GM13976 (cell line): ENCODE measurements around the gene ECSIT.
"Not testable (repeated sequence)": the region's sequence is repeated elsewhere in the genome, so short reads cannot be mapped to it uniquely, and the experiment has no call there.

Source experiments
- DNase-seq: peaks from one replicate; pipeline ENCODE4 v3.0.0; 2012; ENCODE audit warnings: low spot score
- in situ Hi-C: fragments of 300-500 bp; cut with MboI; formaldehyde crosslinking; loops from one replicate; pipeline ENCODE4 v1.12.0; 2022; ENCODE audit warnings: low sequenced_read_pairs, mixed read lengths, inconsistent platforms; ENCODE audit not compliant: unreplicated experiment
- TF ChIP-seq, protein P1 (sequence below): IDR thresholded peaks from 2 replicates; pipeline ENCODE4 v1.5.1; 2012; ENCODE audit warnings: borderline replicate concordance, mild to moderate bottlenecking; ENCODE audit not compliant: insufficient read depth; ENCODE audit errors: extremely low read depth, missing control alignments, control extremely low read depth

ECSIT gene, protein sequence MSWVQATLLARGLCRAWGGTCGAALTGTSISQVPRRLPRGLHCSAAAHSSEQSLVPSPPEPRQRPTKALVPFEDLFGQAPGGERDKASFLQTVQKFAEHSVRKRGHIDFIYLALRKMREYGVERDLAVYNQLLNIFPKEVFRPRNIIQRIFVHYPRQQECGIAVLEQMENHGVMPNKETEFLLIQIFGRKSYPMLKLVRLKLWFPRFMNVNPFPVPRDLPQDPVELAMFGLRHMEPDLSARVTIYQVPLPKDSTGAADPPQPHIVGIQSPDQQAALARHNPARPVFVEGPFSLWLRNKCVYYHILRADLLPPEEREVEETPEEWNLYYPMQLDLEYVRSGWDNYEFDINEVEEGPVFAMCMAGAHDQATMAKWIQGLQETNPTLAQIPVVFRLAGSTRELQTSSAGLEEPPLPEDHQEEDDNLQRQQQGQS

DNA sequence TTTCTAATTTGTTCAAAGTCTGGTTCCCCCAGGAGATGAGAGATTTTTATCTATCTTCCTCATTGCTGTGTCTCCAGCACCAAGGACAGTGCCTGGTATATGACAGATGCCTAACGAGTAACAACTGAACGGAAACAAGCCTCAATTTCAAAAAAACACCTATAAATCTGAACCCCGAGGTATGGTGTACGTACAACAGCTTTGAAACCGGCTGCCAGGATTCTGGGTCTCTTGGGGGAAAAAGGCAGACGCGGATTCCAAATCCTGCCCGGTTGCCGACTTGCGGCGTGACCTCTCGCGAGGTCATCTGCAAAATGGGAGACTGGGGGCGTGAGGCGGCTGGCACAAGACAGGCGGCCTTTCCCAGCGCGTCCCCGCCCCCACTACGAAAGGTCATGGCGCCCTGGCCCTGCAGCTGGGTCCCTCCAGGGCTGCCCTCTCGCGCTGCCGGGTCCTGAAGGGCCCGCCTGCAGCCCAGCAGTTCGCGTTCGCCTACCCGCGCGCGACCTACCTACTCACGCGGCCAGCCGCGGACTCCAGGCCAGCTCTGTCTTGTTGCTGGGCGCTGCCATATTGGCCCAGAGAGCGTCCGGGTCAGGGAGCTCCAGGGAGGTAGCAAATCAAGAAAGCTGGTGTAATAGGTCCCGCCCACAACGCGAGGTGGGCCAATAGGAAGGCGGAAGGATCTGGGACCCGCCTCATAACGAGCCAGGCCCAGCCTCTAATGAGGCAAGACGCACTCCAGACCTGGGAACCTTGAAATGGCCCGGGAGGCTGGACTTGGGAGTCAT lies at the start of gene ECSIT:
ECSIT (minus strand) TSS at position 584 of the 791 bp plus-strand sequence. CDS start 9,964 bp downstream, outside the sequence.
- peak; percentile 98 for DNase-seq
- TF ChIP-seq, protein P1, sequence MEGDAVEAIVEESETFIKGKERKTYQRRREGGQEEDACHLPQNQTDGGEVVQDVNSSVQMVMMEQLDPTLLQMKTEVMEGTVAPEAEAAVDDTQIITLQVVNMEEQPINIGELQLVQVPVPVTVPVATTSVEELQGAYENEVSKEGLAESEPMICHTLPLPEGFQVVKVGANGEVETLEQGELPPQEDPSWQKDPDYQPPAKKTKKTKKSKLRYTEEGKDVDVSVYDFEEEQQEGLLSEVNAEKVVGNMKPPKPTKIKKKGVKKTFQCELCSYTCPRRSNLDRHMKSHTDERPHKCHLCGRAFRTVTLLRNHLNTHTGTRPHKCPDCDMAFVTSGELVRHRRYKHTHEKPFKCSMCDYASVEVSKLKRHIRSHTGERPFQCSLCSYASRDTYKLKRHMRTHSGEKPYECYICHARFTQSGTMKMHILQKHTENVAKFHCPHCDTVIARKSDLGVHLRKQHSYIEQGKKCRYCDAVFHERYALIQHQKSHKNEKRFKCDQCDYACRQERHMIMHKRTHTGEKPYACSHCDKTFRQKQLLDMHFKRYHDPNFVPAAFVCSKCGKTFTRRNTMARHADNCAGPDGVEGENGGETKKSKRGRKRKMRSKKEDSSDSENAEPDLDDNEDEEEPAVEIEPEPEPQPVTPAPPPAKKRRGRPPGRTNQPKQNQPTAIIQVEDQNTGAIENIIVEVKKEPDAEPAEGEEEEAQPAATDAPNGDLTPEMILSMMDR = no peak
- in situ Hi-C loops = no loop called here

DNA sequence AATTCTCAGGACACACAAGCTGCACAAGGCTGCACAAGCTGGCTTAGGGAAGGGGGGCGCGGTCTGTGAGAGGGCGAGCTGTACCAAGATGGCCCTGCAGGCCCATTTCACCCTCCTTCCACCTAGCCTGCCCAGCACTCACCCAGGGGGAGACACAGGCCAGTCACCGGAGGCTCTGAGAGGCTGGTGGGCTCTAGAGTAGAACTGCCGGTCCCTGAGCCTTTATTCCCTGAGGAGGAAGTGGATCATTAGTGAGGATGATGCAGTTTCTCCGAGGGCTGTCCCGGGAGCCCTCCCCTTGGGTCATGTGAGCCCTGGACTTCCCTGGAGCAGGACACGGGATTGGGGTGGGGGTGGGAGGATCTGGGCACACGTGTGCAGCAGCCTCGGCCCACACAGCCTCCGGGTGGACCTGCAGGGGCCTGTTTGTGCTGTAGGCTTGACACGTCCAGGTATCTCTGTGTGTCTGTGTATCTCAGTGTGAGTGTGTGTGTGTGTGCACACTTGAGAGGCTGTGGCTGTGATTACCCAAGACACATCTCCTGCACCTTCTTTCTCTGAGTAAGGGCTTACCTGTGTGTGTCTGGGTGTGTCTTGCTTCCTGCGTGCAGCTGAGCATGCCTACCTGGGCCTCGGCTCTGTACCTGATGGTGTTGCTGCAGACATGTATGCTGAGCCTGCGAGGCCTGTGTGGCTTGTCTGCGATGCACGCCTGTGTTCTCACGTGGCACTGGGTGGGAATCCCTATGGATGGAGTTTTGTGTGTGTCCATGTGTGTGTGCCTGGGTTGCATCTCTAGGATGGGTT lies 48.7 kb upstream of the ECSIT start, which contains the start of gene ACP5:
ACP5 (minus strand) TSS at position 195 of the 807 bp plus-strand sequence. CDS start 328 bp downstream, outside the sequence.
- TF ChIP-seq, protein P1 = no peak
- no peak for DNase-seq
- in situ Hi-C loops = no loop called here

DNA sequence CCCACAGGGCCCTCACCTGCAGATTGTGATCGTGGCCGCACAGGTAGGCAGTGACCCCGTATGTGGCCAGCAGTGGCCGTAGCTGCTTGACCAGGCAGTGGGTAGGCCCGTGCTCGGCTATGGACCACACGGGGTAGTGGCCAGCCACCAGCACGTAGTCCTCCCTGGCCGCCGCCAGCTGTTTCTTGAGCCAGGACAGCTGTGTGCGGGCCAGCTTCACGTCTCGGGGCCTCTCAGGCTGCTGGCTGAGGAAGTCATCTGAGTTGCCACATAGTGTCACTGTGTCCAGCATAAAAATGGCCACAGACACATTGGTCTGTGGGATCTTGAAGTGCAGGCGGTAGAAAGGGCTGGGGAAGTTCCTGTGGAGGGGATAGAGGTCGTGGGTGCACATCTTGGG lies 47.3 kb upstream of the ECSIT start:
- DNase-seq = no peak
- TF ChIP-seq, protein P1 = no peak
- in situ Hi-C loops = no loop called here

DNA sequence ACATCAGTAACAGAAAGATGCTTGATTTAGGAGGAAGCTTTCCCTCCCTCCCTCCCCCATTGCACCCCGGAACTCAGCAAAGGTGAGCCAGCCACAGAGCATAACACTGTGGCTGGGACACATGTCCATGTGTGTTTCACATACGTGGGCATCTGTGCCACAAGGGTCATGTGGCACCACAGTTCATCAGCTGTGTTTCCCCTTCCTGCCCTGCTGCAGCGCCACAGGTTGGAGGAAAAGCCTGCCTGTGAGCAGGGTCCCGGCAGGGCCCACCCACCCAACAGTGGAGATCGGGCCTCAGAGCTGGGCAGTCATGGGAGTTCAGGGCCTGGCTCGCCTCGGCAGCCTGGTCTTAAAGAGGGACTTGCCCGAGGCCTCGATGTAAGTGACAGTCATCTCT lies 45.8 kb upstream of the ECSIT start:
- TF ChIP-seq, protein P1 = no peak
- in situ Hi-C loops = no loop called here
- DNase-seq = peak; percentile 16

DNA sequence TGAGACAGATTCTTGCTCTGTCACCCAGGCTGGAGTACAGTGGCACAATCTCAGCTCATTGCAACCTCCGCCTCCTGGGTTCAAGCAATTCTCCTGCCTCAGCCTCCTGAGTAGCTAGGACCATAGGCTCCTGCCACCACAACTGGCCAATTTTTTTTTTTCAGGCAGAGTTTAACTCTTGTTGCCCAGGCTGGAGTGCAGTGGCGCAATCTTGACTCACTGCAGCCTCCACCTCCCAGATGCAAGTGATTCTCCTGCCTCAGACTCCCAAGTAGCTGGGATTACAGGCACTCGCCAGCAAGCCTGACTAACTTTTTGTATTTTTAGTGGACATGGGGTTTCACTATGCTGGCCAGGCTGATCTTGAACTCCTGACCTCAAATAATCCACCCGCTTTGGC lies 44.8 kb upstream of the ECSIT start:
- DNase-seq, in situ Hi-C loops: not testable (repeated sequence)

DNA sequence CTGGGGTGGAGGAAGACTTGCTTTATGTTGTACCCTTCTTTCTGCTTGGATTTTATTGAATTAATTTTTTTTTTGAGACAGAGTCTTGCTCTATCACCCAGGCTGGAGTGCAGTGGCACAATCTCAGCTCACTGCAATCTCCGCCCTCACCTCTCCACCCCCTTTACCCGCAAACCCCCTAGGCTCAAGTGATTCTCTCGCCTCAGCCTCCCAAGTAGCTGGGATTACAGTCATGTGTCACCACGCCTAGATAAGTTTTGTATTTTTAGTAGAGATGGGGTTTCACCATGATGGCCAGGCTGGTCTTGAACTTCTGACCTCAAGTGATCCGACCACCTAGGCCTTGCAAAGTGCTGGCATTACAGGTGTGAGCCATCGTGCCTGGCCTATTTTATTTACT lies 44.4 kb upstream of the ECSIT start:
- DNase-seq, in situ Hi-C loops: not testable (repeated sequence)

DNA sequence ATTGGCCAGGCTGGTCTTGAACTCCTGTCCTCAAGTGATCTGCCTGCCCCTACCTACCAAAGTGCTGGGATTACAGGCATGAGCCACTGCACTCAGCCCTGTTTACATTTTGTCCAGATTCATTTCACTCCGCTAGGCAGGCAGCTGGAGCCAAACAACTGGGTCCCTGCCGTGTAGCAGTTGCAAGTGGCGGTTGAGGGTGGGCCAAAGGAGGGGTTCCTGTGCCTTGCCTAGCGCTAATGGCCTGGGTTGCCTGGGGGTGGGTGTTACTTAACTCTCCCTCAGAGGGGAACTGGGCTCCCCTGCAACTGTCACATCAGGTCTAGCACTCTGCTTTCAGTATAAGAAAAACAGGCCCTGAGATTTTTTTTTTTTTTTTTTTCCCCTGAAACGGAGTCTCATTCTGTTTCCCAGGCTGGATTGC lies 41.1 kb upstream of the ECSIT start:
- peak; percentile 48 for DNase-seq
- TF ChIP-seq, protein P1 = no peak
- in situ Hi-C loops = no loop called here
